HepG2 (cell line): Measurements from ENCODE around the gene FIBCD1. TPM values are rescaled to one million over a fixed set of nuclear protein-coding genes. Genes with fewer than 3 reads are reported as not detected.

Experiments used
- ATAC-seq: fragments of 200-7000 bp; cut with Tn5 transposase; 3 replicates; pipeline ENCODE4 v1.9.1; 2020; ENCODE audit warnings: mild to moderate bottlenecking, moderate library complexity
- Bru-seq: library from RNA; stranded (reverse); fragments of 400-500 nt; gene quantifications from one replicate; lab custom pipeline; 2021; lab: Mats Ljungman, UMichigan
- BruChase-seq, 2 experiments: library from RNA; stranded (reverse); fragments of 400-500 nt; gene quantifications; one replicate each; lab custom pipeline; 2021; lab: Mats Ljungman, UMichigan
- BruUV-seq: library from RNA; stranded (reverse); fragments of 400-500 nt; replicated peaks from 2 replicates; lab custom pipeline; 2021; lab: Mats Ljungman, UMichigan
- CTCF ChIA-PET: fragments of 300-600 bp; formaldehyde crosslinking; extraction: SDS; loops from one replicate; lab custom pipeline; 2021; ENCODE audit warnings: low total read pairs, inconsistent platforms, low intra/inter-chr PET ratio; lab: Yijun Ruan, JAX
- POLR2A ChIA-PET: fragments of 350-600 bp; sonication (Branson Sonifier 250); formaldehyde crosslinking; loops from one replicate; lab custom pipeline; 2020; ENCODE audit warnings: antibody characterized with exemption, inconsistent platforms; lab: Yijun Ruan, JAX
- DNase-seq: peaks from one replicate; pipeline ENCODE4 v3.0.0-alpha.2; 2015; ENCODE audit warnings: low spot score
- FAIRE-seq: peaks from 3 replicates; lab custom pipeline; 2011; peaks lifted over from hg19 to GRCh38; lab: Jason Lieb, UNC
- H2AFZ ChIP-seq: one replicate; pipeline ENCODE4 v1.6.1; 2011; ENCODE audit warnings: low read length, inconsistent platforms
- H3K27ac ChIP-seq: fragments of 300-600 bp; 3 replicates; pipeline ENCODE4 v1.8.0; 2011; ENCODE audit warnings: mixed run types, mild to moderate bottlenecking, mixed read lengths, low read length, inconsistent platforms; ENCODE audit not compliant: insufficient read depth; ENCODE audit errors: extremely low read length
- H3K27me3 ChIP-seq, 2 experiments: fragments of 200-600 bp in 1 of 2; 2 replicates in 1 of 2; 3 replicates in 1 of 2; pipeline versions ENCODE4 v1.6.0 to v1.8.0; 2011; ENCODE audit warnings: low read length in 2 of 2, mild to moderate bottlenecking in 2 of 2, moderate library complexity in 2 of 2, inconsistent platforms in 1 of 2; ENCODE audit not compliant: insufficient read depth in 2 of 2, control insufficient read depth in 1 of 2
- H3K36me3 ChIP-seq, 2 experiments: fragments of 200-600 bp in 1 of 2; replicated peaks in 1 of 2; 2 replicates in 1 of 2; 3 replicates in 1 of 2; pipeline versions ENCODE4 v1.5.1 to v1.8.0; 2011; ENCODE audit warnings: low read length in 2 of 2, inconsistent platforms in 1 of 2; ENCODE audit not compliant: insufficient read depth in 2 of 2, control insufficient read depth in 1 of 2
- H3K4me1 ChIP-seq: 2 replicates; pipeline ENCODE4 v1.5.1; 2012; ENCODE audit warnings: low read length, inconsistent platforms; ENCODE audit not compliant: insufficient read depth
- H3K4me2 ChIP-seq: 2 replicates; pipeline ENCODE4 v1.6.0; 2011; ENCODE audit warnings: low read depth, low read length, inconsistent platforms
- H3K4me3 ChIP-seq, 3 experiments: fragments of 200-600 bp in 1 of 3; sonication (generic), shearing (Covaris generic) in 1 of 3; replicated peaks in 1 of 3; 2 replicates each; pipeline ENCODE4 v1.5.1; 2011 to 2016; ENCODE audit warnings: low read length in 3 of 3, inconsistent platforms in 2 of 3, low read depth in 2 of 3, mild to moderate bottlenecking in 2 of 3, control low read depth in 1 of 3, mixed read lengths in 1 of 3; ENCODE audit not compliant: insufficient read depth in 1 of 3
- H3K79me2 ChIP-seq: one replicate; pipeline ENCODE4 v1.6.1; 2011; ENCODE audit warnings: low read length, inconsistent platforms; ENCODE audit not compliant: insufficient read depth
- H3K9ac ChIP-seq: 2 replicates; pipeline ENCODE4 v1.6.0; 2011; ENCODE audit warnings: mild to moderate bottlenecking, low read depth, low read length, inconsistent platforms; ENCODE audit not compliant: insufficient read depth
- H3K9me3 ChIP-seq: 2 replicates; pipeline ENCODE4 v1.5.1; 2012; ENCODE audit warnings: mild to moderate bottlenecking, low read length
- H4K20me1 ChIP-seq: 2 replicates; pipeline ENCODE4 v1.6.0; 2011; ENCODE audit warnings: inconsistent platforms, mild to moderate bottlenecking, low read length, moderate library complexity; ENCODE audit not compliant: insufficient read depth
- MTA1 ChIP-seq: sonication (generic); formaldehyde crosslinking; IDR thresholded peaks from 2 replicates; pipeline ENCODE4 v1.4.0; 2020; ENCODE audit warnings: missing genetic modification reagents, mild to moderate bottlenecking, borderline replicate concordance
- NFKB2 ChIP-seq: sonication (generic); formaldehyde crosslinking; IDR thresholded peaks from 2 replicates; pipeline ENCODE4 v1.4.0; 2020; ENCODE audit warnings: missing genetic modification reagents, borderline replicate concordance
- STAG1 ChIP-seq: sonication (generic); formaldehyde crosslinking; IDR thresholded peaks from 2 replicates; pipeline ENCODE4 v1.4.0; 2020; ENCODE audit warnings: missing genetic modification reagents
- WGBS: methylation state at CpG from one replicate; pipeline ENCODE4 v1.1.6; 2017; ENCODE audit warnings: low lambda C conversion rate; 5-methylcytosine and 5-hydroxymethylcytosine counted together
- in situ Hi-C: cut with HindIII; loops from 2 replicates; pipeline ENCODE4 v1.10.0; 2017; ENCODE audit warnings: low pct_unique_long_range_greater_than_20kb; ENCODE audit not compliant: extremely low pct_ligation_motif_present
- intact Hi-C: fragments of 100-400 bp; cut with micrococcal nuclease; formaldehyde crosslinking; loops from one replicate; pipeline ENCODE4 v1.10.0; 2022; ENCODE audit not compliant: unreplicated experiment
- long read RNA-seq, 2 experiments: library from RNA in 1 of 2; library from polyadenylated mRNA in 1 of 2; stranded (forward) in 1 of 2; unstranded in 1 of 2; transcript quantifications; one replicate each; pipeline ENCODE4 v2.0.0, GENCODE V29; 2019 to 2022
- polyA minus RNA-seq, 3 experiments: library from RNA; depleted of rRNA, polyadenylated mRNA; stranded (reverse); fragments of >200 nt; gene quantifications; 2 replicates each; pipeline ENCODE4 v1.2.3, GENCODE V29; 2011; ENCODE audit warnings: low replicate concordance in 1 of 3
- polyA plus RNA-seq, 8 experiments: library from polyadenylated mRNA; depleted of rRNA in 3 of 8; stranded (reverse) in 7 of 8; unstranded in 1 of 8; fragments of >200 nt; fragmentation: Illumina TruSeq in 4 of 8; extraction: Trizol in 4 of 8; gene quantifications; 2 replicates each; pipeline versions ENCODE4 v1.2.1 to v1.2.3, GENCODE V29; 2011 to 2016; ENCODE audit warnings: low read depth in 4 of 8, missing spikeins in 1 of 8, mixed read lengths in 1 of 8; ENCODE audit not compliant: insufficient read depth in 1 of 8
- total RNA-seq, 5 experiments: library from RNA; depleted of rRNA; stranded (reverse); fragments of >200 nt; fragmentation: Illumina TruSeq; extraction: Trizol; gene quantifications; 2 replicates each; pipeline ENCODE4 v1.2.3, GENCODE V29; 2016; ENCODE audit warnings: low read depth in 1 of 5
- TF ChIP-seq, protein P1 (sequence below): sonication (generic); formaldehyde crosslinking; IDR thresholded peaks from 2 replicates; pipeline ENCODE4 v1.4.0; 2020; ENCODE audit warnings: missing genetic modification reagents
- TF ChIP-seq, protein P2 (sequence below): sonication (generic); formaldehyde crosslinking; IDR thresholded peaks from 2 replicates; pipeline ENCODE4 v1.4.0; 2020; ENCODE audit warnings: missing genetic modification reagents

FIBCD1 gene, protein sequence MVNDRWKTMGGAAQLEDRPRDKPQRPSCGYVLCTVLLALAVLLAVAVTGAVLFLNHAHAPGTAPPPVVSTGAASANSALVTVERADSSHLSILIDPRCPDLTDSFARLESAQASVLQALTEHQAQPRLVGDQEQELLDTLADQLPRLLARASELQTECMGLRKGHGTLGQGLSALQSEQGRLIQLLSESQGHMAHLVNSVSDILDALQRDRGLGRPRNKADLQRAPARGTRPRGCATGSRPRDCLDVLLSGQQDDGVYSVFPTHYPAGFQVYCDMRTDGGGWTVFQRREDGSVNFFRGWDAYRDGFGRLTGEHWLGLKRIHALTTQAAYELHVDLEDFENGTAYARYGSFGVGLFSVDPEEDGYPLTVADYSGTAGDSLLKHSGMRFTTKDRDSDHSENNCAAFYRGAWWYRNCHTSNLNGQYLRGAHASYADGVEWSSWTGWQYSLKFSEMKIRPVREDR
- total RNA-seq (2016; rRNA removed; fragmentation: Illumina TruSeq; extraction: Trizol) (0.89 TPM in 1 of 2 replicates, not detected in the other), polyA plus RNA-seq (2011; rRNA removed) (0.55 and 1.3 TPM in 2 replicates), polyA minus RNA-seq (2011; rRNA and poly(A)+ RNA removed; ENCODE audit: low replicate concordance) (0.92 and 8.0 TPM in 2 replicates), Bru-seq, nascent RNA (percentile 13 among the genes with signal in this experiment), BruChase-seq, experiment 1, labeled RNA remaining after a 6-hour chase (percentile 14 among the genes with signal in this experiment), BruChase-seq, experiment 2, labeled RNA remaining after a 2-hour chase (percentile 5 among the genes with signal in this experiment)
- 4.4 and 6.3 TPM in 2 replicates for total RNA-seq (2016; cell fraction: cytosol; rRNA removed; fragmentation: Illumina TruSeq; extraction: Trizol; ENCODE audit: low read depth)
- 0.74 and 1.1 TPM in 2 replicates for total RNA-seq (2016; cell fraction: insoluble cytoplasmic fraction; rRNA removed; fragmentation: Illumina TruSeq; extraction: Trizol)
- total RNA-seq (2016; cell fraction: membrane; rRNA removed; fragmentation: Illumina TruSeq; extraction: Trizol): 2.3 and 4.5 TPM in 2 replicates
- total RNA-seq (2016; cell fraction: nucleus; rRNA removed; fragmentation: Illumina TruSeq; extraction: Trizol): 0.56 TPM in 1 of 2 replicates, not detected in the other
- polyA plus RNA-seq (2011; cell fraction: cytosol; rRNA removed): 0.55 and 1.1 TPM in 2 replicates
- polyA plus RNA-seq (2011; cell fraction: nucleus; rRNA removed): 0.40 and 1.6 TPM in 2 replicates
- 0.09 TPM in 1 of 2 replicates, not detected in the other for polyA plus RNA-seq (2012)
- polyA plus RNA-seq (2016; cell fraction: cytosol; fragmentation: Illumina TruSeq; extraction: Trizol; ENCODE audit: low read depth): 5.8 and 6.8 TPM in 2 replicates
- polyA plus RNA-seq (2016; cell fraction: insoluble cytoplasmic fraction; fragmentation: Illumina TruSeq; extraction: Trizol; ENCODE audit: low read depth): 0.68 TPM in 1 of 2 replicates, not detected in the other
- 2.8 and 3.7 TPM in 2 replicates for polyA plus RNA-seq (2016; cell fraction: membrane; fragmentation: Illumina TruSeq; extraction: Trizol; ENCODE audit: low read depth)
- 0.70 and 1.6 TPM in 2 replicates for polyA plus RNA-seq (2016; cell fraction: nucleus; fragmentation: Illumina TruSeq; extraction: Trizol; ENCODE audit: insufficient read depth, low read depth)
- 0.62 TPM in 1 of 2 replicates, not detected in the other for polyA minus RNA-seq (2011; cell fraction: cytosol; rRNA and poly(A)+ RNA removed)
- polyA minus RNA-seq (2011; cell fraction: nucleus; rRNA and poly(A)+ RNA removed): 1.3 TPM in 1 of 2 replicates, not detected in the other
- long read RNA-seq, experiment 1, partial matches to known transcripts: 0 of 2 reads
- long read RNA-seq, experiment 1, other reads (novel, unspliced or antisense): 1 of 2 reads
- long read RNA-seq, experiment 2, partial matches to known transcripts: 0 of 5 reads
- long read RNA-seq, experiment 2, other reads (novel, unspliced or antisense): 3 of 5 reads

DNA sequence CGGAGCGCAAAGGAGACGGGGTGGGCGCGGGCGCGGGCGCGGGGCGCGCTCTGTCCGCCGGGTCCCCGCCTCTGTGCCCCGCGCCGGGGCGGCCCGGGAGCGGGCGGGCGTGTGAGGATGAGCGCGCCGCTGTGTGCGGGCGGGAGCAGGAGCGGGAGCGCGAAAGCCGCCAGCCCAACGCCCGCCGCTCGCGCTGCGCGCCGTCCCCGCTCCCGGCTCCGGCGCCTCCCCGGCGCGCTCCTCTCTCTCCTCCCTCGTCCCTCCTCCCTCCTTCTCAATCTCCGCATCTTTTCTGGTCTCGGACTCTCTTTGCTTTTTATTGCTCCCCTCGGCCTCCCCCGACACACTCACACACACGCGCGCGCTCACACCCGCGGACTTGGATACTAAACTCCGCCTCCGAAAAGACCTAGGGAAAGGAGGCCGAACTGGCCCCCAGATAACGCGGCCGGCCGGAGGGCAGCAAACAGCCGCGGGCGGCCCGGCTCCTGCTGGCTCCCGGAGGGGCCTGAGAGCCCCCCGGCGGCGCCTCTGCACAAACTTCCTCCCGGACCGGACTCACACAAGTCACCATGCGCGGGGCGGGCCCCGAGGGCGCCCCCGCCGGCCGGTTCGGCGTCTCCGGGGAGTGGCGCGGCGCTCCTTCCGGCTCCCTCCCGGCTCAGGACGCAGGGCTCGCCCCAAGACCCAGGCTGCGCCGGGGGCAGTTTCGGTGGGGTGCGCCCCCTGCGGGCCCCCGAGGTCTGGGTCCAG lies at the start of gene FIBCD1:
TSS of gene FIBCD1 (minus strand) at position 596 of the 753 bp plus-strand sequence. CDS start 640 bp downstream, outside the sequence.
- Histone ChIP-seq H2AFZ (no peak within 1 kb of the TSS), H3K9ac (no peak within 1 kb of the TSS), H3K79me2 (no peaks in the 10 kb centered on the region), H3K4me3 (peak within 1 kb of the TSS; percentile 51 to 68 (median 60); a peak in 5 of 6 replicates), H3K27me3 (peaks cover 11 to 90% of the 10 kb centered on the region in 2 experiments), H3K36me3 (no peaks in the 10 kb centered on the region), H4K20me1 (peaks cover 13% of the 10 kb centered on the region; the same call in 1 of the 2 replicates), H3K4me1 (peaks cover 44% of the 10 kb centered on the region), H3K4me2 (peak within 1 kb of the TSS; percentile 66), H3K27ac (no peak within 1 kb of the TSS), H3K9me3 (no peaks in the 10 kb centered on the region)
- intact Hi-C loops: no loop called here
- in situ Hi-C loops: no loop called here
- no peak for DNase-seq
- WGBS: under 1% methylated on average over 38 of the region's 98 CpGs
- CTCF ChIA-PET: interaction anchor here (2.1 kb wide), 1 partner anchor 72 kb away, joined by 7 read pairs; no protein-coding TSS in a partner anchor
- FAIRE-seq: no peak
- peak; percentile 33 for ATAC-seq
- POLR2A ChIA-PET: no interaction called here
- no TSS peak for BruUV-seq
- TF ChIP-seq NFKB2 (CRISPR knock-in tag) (no peak), STAG1 (CRISPR knock-in tag) (0 out of 2 replicates have a peak, but pooled peaks have one; percentile 8), MTA1 (CRISPR knock-in tag) (0 out of 2 replicates have a peak, but pooled peaks have one; percentile 18)
- TF ChIP-seq, protein P1, sequence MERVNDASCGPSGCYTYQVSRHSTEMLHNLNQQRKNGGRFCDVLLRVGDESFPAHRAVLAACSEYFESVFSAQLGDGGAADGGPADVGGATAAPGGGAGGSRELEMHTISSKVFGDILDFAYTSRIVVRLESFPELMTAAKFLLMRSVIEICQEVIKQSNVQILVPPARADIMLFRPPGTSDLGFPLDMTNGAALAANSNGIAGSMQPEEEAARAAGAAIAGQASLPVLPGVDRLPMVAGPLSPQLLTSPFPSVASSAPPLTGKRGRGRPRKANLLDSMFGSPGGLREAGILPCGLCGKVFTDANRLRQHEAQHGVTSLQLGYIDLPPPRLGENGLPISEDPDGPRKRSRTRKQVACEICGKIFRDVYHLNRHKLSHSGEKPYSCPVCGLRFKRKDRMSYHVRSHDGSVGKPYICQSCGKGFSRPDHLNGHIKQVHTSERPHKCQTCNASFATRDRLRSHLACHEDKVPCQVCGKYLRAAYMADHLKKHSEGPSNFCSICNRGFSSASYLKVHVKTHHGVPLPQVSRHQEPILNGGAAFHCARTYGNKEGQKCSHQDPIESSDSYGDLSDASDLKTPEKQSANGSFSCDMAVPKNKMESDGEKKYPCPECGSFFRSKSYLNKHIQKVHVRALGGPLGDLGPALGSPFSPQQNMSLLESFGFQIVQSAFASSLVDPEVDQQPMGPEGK (CRISPR knock-in tag): peak; percentile 61
- TF ChIP-seq, protein P2, sequence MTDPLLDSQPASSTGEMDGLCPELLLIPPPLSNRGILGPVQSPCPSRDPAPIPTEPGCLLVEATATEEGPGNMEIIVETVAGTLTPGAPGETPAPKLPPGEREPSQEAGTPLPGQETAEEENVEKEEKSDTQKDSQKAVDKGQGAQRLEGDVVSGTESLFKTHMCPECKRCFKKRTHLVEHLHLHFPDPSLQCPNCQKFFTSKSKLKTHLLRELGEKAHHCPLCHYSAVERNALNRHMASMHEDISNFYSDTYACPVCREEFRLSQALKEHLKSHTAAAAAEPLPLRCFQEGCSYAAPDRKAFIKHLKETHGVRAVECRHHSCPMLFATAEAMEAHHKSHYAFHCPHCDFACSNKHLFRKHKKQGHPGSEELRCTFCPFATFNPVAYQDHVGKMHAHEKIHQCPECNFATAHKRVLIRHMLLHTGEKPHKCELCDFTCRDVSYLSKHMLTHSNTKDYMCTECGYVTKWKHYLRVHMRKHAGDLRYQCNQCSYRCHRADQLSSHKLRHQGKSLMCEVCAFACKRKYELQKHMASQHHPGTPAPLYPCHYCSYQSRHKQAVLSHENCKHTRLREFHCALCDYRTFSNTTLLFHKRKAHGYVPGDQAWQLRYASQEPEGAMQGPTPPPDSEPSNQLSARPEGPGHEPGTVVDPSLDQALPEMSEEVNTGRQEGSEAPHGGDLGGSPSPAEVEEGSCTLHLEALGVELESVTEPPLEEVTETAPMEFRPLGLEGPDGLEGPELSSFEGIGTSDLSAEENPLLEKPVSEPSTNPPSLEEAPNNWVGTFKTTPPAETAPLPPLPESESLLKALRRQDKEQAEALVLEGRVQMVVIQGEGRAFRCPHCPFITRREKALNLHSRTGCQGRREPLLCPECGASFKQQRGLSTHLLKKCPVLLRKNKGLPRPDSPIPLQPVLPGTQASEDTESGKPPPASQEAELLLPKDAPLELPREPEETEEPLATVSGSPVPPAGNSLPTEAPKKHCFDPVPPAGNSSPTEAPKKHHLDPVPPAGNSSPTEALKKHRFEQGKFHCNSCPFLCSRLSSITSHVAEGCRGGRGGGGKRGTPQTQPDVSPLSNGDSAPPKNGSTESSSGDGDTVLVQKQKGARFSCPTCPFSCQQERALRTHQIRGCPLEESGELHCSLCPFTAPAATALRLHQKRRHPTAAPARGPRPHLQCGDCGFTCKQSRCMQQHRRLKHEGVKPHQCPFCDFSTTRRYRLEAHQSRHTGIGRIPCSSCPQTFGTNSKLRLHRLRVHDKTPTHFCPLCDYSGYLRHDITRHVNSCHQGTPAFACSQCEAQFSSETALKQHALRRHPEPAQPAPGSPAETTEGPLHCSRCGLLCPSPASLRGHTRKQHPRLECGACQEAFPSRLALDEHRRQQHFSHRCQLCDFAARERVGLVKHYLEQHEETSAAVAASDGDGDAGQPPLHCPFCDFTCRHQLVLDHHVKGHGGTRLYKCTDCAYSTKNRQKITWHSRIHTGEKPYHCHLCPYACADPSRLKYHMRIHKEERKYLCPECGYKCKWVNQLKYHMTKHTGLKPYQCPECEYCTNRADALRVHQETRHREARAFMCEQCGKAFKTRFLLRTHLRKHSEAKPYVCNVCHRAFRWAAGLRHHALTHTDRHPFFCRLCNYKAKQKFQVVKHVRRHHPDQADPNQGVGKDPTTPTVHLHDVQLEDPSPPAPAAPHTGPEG: peak; percentile 27; the same call in 1 of the 2 replicates
